Measurements from ENCODE around the gene JAKMIP3.

JAKMIP3 gene

GRCh38 chr10:132061030-132061429 is 4.7 kb upstream of the JAKMIP3 start:
- TF ChIP-seq FOXP2 (optimal IDR thresholded peaks at IDR 0.05; ENCODE audit: borderline replicate concordance, extremely low read depth, extremely low read length, insufficient read depth) = no peak
- TF ChIP-seq REST (IDR thresholded peaks at IDR 0.05; ENCODE audit: insufficient read depth in 1 of 2, low read depth in 2 of 2, low read length in 2 of 2) = no peak
- no peak for TF ChIP-seq SIN3A (IDR thresholded peaks at IDR 0.05; ENCODE audit: borderline replicate concordance, insufficient read depth, low read length)
- TF ChIP-seq TAF1 (IDR thresholded peaks at IDR 0.05; ENCODE audit: borderline replicate concordance, insufficient read depth, low read length) = no peak
- TF ChIP-seq POLR2AphosphoS5 (IDR thresholded peaks at IDR 0.05; ENCODE audit: low read depth, low read length) = no peak

- TF ChIP-seq FOXP2 (optimal IDR thresholded peaks at IDR 0.05; ENCODE audit: borderline replicate concordance, extremely low read depth, extremely low read length, insufficient read depth) (no peak), REST (IDR thresholded peaks at IDR 0.05; ENCODE audit: insufficient read depth in 1 of 2, low read depth in 2 of 2, low read length in 2 of 2) (no peak), POLR2AphosphoS5 (IDR thresholded peaks at IDR 0.05; ENCODE audit: low read depth, low read length) (no peak), SIN3A (IDR thresholded peaks at IDR 0.05; ENCODE audit: borderline replicate concordance, insufficient read depth, low read length) (no peak), TAF1 (IDR thresholded peaks at IDR 0.05; ENCODE audit: borderline replicate concordance, insufficient read depth, low read length) (no peak)
Observed at GRCh38 chr10:132061465-132061864, 4.3 kb upstream of the JAKMIP3 start.

GRCh38 chr10:132062116-132062515 is 3.6 kb upstream of the JAKMIP3 start:
- TF ChIP-seq TAF1 (IDR thresholded peaks at IDR 0.05; ENCODE audit: borderline replicate concordance, insufficient read depth, low read length) = no peak
- TF ChIP-seq POLR2AphosphoS5 (IDR thresholded peaks at IDR 0.05; ENCODE audit: low read depth, low read length) = no peak
- TF ChIP-seq SIN3A (IDR thresholded peaks at IDR 0.05; ENCODE audit: borderline replicate concordance, insufficient read depth, low read length) = no peak
- TF ChIP-seq FOXP2 (optimal IDR thresholded peaks at IDR 0.05; ENCODE audit: borderline replicate concordance, extremely low read depth, extremely low read length, insufficient read depth) = no peak
- no peak for TF ChIP-seq REST (IDR thresholded peaks at IDR 0.05; ENCODE audit: insufficient read depth in 1 of 2, low read depth in 2 of 2, low read length in 2 of 2)

GRCh38 chr10:132062641-132063390 is 2.9 kb upstream of the JAKMIP3 start:
- no peak for TF ChIP-seq REST (IDR thresholded peaks at IDR 0.05; ENCODE audit: insufficient read depth in 1 of 2, low read depth in 2 of 2, low read length in 2 of 2)
- TF ChIP-seq POLR2AphosphoS5 (IDR thresholded peaks at IDR 0.05; ENCODE audit: low read depth, low read length) = no peak
- TF ChIP-seq FOXP2 (optimal IDR thresholded peaks at IDR 0.05; ENCODE audit: borderline replicate concordance, extremely low read depth, extremely low read length, insufficient read depth) = no peak
- no peak for TF ChIP-seq TAF1 (IDR thresholded peaks at IDR 0.05; ENCODE audit: borderline replicate concordance, insufficient read depth, low read length)
- no peak for TF ChIP-seq SIN3A (IDR thresholded peaks at IDR 0.05; ENCODE audit: borderline replicate concordance, insufficient read depth, low read length)
